C4-2B (cell line): ENCODE data around the gene KRT20.

Experiments used
- ZFX ChIP-seq: fragments of 450-650 bp; IDR thresholded peaks from 2 replicates; pipeline ENCODE4 v1.6.1; 2017
- TF ChIP-seq, protein P1 (sequence below): fragments of 450-650 bp; conservative IDR thresholded peaks from 2 replicates; pipeline ENCODE4 v1.5.1; 2017; ENCODE audit warnings: mild to moderate bottlenecking

GRCh38 chr17:40900809-40901356 lies 15.8 kb upstream of the KRT20 start:
- TF ChIP-seq, protein P1, sequence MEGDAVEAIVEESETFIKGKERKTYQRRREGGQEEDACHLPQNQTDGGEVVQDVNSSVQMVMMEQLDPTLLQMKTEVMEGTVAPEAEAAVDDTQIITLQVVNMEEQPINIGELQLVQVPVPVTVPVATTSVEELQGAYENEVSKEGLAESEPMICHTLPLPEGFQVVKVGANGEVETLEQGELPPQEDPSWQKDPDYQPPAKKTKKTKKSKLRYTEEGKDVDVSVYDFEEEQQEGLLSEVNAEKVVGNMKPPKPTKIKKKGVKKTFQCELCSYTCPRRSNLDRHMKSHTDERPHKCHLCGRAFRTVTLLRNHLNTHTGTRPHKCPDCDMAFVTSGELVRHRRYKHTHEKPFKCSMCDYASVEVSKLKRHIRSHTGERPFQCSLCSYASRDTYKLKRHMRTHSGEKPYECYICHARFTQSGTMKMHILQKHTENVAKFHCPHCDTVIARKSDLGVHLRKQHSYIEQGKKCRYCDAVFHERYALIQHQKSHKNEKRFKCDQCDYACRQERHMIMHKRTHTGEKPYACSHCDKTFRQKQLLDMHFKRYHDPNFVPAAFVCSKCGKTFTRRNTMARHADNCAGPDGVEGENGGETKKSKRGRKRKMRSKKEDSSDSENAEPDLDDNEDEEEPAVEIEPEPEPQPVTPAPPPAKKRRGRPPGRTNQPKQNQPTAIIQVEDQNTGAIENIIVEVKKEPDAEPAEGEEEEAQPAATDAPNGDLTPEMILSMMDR: no peak
- TF ChIP-seq ZFX: no peak
